Spleen (tissue), 11 donors: Measurements from ENCODE around the gene MTMR6. TPM values are rescaled to one million over a fixed set of nuclear protein-coding genes. Genes with fewer than 3 reads are reported as not detected.
A peak's percentile ranks its signal among the peaks of the same experiment; 100 is the strongest.

Experiments
- DNase-seq: peaks from one replicate; pipeline ENCODE4 v3.0.0-alpha.2; 2020
- H3K27ac ChIP-seq, 8 donors: fragments of 200-600 bp; sonication (generic) in 7 of 8; 1 replicate in 4 of 8; 2 replicates in 4 of 8; pipeline versions ENCODE4 v1.5.0 to v1.8.0; 2016 to 2021; ENCODE audit warnings: inconsistent platforms in 4 of 8, mild to moderate bottlenecking in 4 of 8, moderate library complexity in 1 of 8
- H3K27me3 ChIP-seq, 7 donors: fragments of 200-600 bp; sonication (generic) in 6 of 7; replicated peaks in 1 of 7; 1 replicate in 4 of 7; 2 replicates in 3 of 7; pipeline versions ENCODE4 v1.5.0 to v1.8.0; 2016 to 2021; ENCODE audit warnings: inconsistent platforms in 3 of 7, mild to moderate bottlenecking in 1 of 7
- H3K36me3 ChIP-seq, 6 donors: fragments of 200-600 bp; sonication (generic) in 5 of 6; 1 replicate in 4 of 6; 2 replicates in 2 of 6; pipeline versions ENCODE4 v1.5.0 to v1.8.0; 2016 to 2021; ENCODE audit warnings: inconsistent platforms in 2 of 6
- H3K4me1 ChIP-seq, 6 donors: fragments of 200-600 bp; sonication (generic) in 5 of 6; 1 replicate in 3 of 6; 2 replicates in 3 of 6; pipeline versions ENCODE4 v1.5.0 to v1.8.0; 2016 to 2021; ENCODE audit warnings: inconsistent platforms in 3 of 6
- H3K4me3 ChIP-seq, 8 donors: fragments of 200-600 bp; sonication (generic) in 7 of 8; 1 replicate in 4 of 8; 2 replicates in 4 of 8; pipeline versions ENCODE4 v1.5.0 to v1.8.0; 2016 to 2021; ENCODE audit warnings: inconsistent platforms in 4 of 8, mild to moderate bottlenecking in 4 of 8, moderate library complexity in 2 of 8
- H3K9me3 ChIP-seq, 8 donors: fragments of 200-600 bp; sonication (generic) in 7 of 8; 1 replicate in 4 of 8; 2 replicates in 4 of 8; pipeline versions ENCODE4 v1.5.0 to v1.8.0; 2016 to 2021; ENCODE audit warnings: inconsistent platforms in 4 of 8
- POLR2A ChIP-seq, 3 donors: fragments of 450-650 bp; IDR thresholded peaks; one replicate each; pipeline ENCODE4 v1.5.1; 2017; ENCODE audit warnings: antibody characterized with exemption in 3 of 3, mild to moderate bottlenecking in 1 of 3
- POLR2AphosphoS5 ChIP-seq, 3 donors: sonication (generic); formaldehyde crosslinking; IDR thresholded peaks; one replicate each; pipeline ENCODE4 v1.5.1; 2017; ENCODE audit warnings: antibody characterized with exemption in 3 of 3
- WGBS, 5 donors: extraction: QIAGEN DNeasy Blood & Tissue Kit in 3 of 5; methylation state at CpG; one replicate each; pipeline versions ENCODE4 v1.1.5 to v1.1.7; 2013 to 2018; 5-methylcytosine and 5-hydroxymethylcytosine counted together
- intact Hi-C: fragments of 100-400 bp; cut with DNase I; formaldehyde crosslinking; loops from one replicate; pipeline ENCODE4 v1.15.0; 2023; ENCODE audit warnings: low total_unique reads
- polyA plus RNA-seq, 3 donors: library from polyadenylated mRNA; stranded (reverse); fragments of 200-250 nt; gene quantifications; one replicate each; pipeline ENCODE4 v1.2.1, GENCODE V29; 2013
- total RNA-seq, 7 donors: library from RNA; depleted of rRNA in 3 of 7; stranded (reverse); fragments of >200 nt in 3 of 7; fragmentation: NEBNext Ultra II Directional in 4 of 7; extraction: Animal tissue kit (Norgen Biotek cat#: 25700) in 4 of 7; gene quantifications; one replicate each; pipeline versions ENCODE4 v1.1.0 to v1.2.1, GENCODE V29; 2016 to 2021
- TF ChIP-seq, protein P1 (sequence below), 11 experiments: fragments of 200-600 bp in 7 of 11; fragments of 450-650 bp in 4 of 11; sonication (generic) in 4 of 11; IDR thresholded peaks in 8 of 11; conservative IDR thresholded peaks in 3 of 11; 1 replicate in 7 of 11; 2 replicates in 4 of 11; pipeline versions ENCODE4 v1.4.0 to v1.8.0; 2016 to 2021; ENCODE audit warnings: antibody characterized with exemption in 11 of 11, inconsistent platforms in 4 of 11, mild to moderate bottlenecking in 1 of 11
- donor health status: healthy with polysubstance abuse.
- donor health status: DM: no; HTN: no; CAD: no; lungs with moderate emphysema.
- donor health status: DM: no; HTN: no; CAD: no.
- donor health status: Bipolar disorder and iron deficiency.
- donor health status: healthy.
- donor health status: DM: no; HTN: no; CAD: no.
- donor health status: DM: yes; HTN: yes; CAD: no.

Gene MTMR6
- total and polyA plus RNA-seq, 10 donors: 5.4 to 28.3 (median 19.1) TPM

DNA sequence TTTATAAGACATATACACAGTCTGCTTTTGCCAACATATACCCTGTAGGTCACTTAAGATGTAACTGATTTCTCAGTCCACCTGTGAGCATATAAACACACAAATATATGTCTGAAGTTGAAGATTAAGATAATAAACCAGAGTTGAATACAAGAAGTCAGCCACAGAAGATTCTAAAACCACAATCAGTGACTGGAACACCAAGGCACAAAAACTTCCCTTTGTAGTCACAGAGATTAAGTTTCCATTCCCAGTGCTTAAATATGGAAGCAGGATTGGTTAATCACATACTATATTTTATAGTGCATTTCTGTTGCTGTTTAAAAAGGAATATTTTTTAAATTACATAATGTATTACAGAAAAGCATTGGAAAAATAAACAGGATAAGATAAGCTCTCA lies 39.9 kb downstream of the MTMR6 start:
- intact Hi-C loops: no loop called here
- TF ChIP-seq, protein P1, sequence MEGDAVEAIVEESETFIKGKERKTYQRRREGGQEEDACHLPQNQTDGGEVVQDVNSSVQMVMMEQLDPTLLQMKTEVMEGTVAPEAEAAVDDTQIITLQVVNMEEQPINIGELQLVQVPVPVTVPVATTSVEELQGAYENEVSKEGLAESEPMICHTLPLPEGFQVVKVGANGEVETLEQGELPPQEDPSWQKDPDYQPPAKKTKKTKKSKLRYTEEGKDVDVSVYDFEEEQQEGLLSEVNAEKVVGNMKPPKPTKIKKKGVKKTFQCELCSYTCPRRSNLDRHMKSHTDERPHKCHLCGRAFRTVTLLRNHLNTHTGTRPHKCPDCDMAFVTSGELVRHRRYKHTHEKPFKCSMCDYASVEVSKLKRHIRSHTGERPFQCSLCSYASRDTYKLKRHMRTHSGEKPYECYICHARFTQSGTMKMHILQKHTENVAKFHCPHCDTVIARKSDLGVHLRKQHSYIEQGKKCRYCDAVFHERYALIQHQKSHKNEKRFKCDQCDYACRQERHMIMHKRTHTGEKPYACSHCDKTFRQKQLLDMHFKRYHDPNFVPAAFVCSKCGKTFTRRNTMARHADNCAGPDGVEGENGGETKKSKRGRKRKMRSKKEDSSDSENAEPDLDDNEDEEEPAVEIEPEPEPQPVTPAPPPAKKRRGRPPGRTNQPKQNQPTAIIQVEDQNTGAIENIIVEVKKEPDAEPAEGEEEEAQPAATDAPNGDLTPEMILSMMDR (IDR thresholded peaks at IDR 0.05 in 8 of 11, conservative IDR thresholded peaks at IDR 0.05 in 3 of 11): no peak
- no peak for TF ChIP-seq POLR2AphosphoS5 (IDR thresholded peaks at IDR 0.05)
- TF ChIP-seq POLR2A (IDR thresholded peaks at IDR 0.05): no peak
- H3K27me3 ChIP-seq: no peaks in the 10 kb centered on the region
- H3K27ac ChIP-seq: peak overlapping the region in 1 of 8 donors; percentile 38
- DNase-seq: no peak
- peaks cover 0 to 3% (median 0%) of the 10 kb centered on the region in 8 donors for H3K9me3 ChIP-seq
- peaks cover 0 to 78% (median 19%) of the 10 kb centered on the region in 6 donors for H3K36me3 ChIP-seq
- H3K4me3 ChIP-seq: no peak overlapping the region
- H3K4me1 ChIP-seq: peaks cover 0 to 29% (median 16%) of the 10 kb centered on the region in 6 donors

DNA sequence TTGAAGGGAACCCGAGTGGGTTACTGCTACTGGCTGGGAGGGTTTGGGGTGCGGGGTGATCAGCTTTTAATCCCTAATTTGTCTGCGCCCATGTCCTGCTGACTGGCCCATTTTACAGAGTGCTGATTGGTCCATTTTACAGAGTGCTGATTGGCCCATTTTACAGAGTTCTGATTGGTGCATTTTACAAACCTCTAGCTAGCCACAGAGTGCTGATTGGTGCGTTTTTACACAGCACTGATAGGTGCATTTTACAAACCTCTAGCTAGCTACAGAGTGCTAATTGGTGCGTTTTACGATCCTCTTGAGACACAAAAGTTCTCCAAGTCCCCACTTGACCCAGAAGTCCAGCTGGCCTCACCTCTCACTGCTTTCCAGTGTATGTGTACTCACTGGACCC lies 43.2 kb downstream of the MTMR6 start:
- peaks cover 0 to 45% (median 6%) of the 10 kb centered on the region in 6 donors for H3K36me3 ChIP-seq
- intact Hi-C loops: no loop called here
- TF ChIP-seq POLR2AphosphoS5 (IDR thresholded peaks at IDR 0.05): no peak
- no peak for TF ChIP-seq POLR2A (IDR thresholded peaks at IDR 0.05)
- TF ChIP-seq, protein P1 (IDR thresholded peaks at IDR 0.05 in 8 of 11, conservative IDR thresholded peaks at IDR 0.05 in 3 of 11): no peak
- no peak overlapping the region for H3K4me3 ChIP-seq
- WGBS, 5 donors: 96 to 100% (median 98%) methylated on average over 6 of the region's 6 CpGs
- DNase-seq: no peak
- no peak overlapping the region for H3K27ac ChIP-seq
- H3K27me3 ChIP-seq: no peaks in the 10 kb centered on the region
- peaks cover 0 to 26% (median 15%) of the 10 kb centered on the region in 6 donors for H3K4me1 ChIP-seq
- H3K9me3 ChIP-seq: peaks cover 0 to 3% (median 0%) of the 10 kb centered on the region in 8 donors

DNA sequence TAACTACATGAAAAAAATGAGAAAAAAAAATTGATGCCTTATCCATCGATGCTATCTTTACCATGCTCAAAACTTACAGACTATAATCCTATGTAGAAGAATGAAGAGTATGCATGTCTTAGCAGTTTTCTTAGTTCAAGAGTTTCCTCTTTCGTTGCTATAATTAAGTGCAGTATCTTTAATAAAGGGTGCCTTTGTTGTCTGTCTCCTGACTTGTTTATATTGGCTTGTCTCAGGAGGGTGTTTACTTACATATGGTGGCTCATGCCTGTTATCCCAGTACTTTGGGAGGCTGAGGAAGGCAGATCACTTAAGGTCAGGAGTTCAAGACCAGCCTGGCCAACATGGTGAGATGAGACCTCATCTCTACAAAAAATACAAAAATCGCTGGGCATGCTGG lies 44.3 kb downstream of the MTMR6 start:
- Histone ChIP-seq H3K27me3 (no peaks in the 10 kb centered on the region), H3K4me3 (no peak overlapping the region), H3K27ac (no peak overlapping the region), H3K9me3 (peaks cover 0 to 3% (median 0%) of the 10 kb centered on the region in 8 donors), H3K4me1 (peaks cover 0 to 14% (median 7%) of the 10 kb centered on the region in 6 donors), H3K36me3 (peaks cover 0 to 39% (median 4%) of the 10 kb centered on the region in 6 donors)
- intact Hi-C loops: no loop called here
- DNase-seq: no peak
- WGBS, 5 donors: 88 to 94% (median 93%) methylated on average over 3 of the region's 3 CpGs
- TF ChIP-seq POLR2A (IDR thresholded peaks at IDR 0.05): no peak
- no peak for TF ChIP-seq POLR2AphosphoS5 (IDR thresholded peaks at IDR 0.05)
- TF ChIP-seq, protein P1 (IDR thresholded peaks at IDR 0.05 in 8 of 11, conservative IDR thresholded peaks at IDR 0.05 in 3 of 11): no peak

DNA sequence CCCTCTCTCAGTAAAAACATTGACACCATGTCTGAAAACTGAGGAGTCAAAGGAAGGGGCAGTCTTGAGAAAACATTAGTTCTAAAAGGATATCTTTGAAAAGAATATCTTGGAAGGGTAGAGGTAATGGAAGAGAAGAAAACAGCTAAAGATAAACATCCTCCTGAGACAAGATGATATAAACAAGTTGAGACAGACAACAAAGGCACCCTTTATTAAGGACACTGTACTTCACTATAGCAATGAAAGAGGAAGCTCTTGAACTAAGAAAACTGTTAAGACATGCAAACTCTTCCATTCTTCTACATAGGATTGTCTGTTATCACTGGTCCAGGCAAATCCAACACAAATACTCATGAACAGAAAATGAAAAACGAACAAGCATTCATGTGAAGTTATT lies 46.3 kb downstream of the MTMR6 start:
- Histone ChIP-seq H3K4me3 (no peak overlapping the region), H3K9me3 (peaks cover 0 to 3% (median 0%) of the 10 kb centered on the region in 8 donors), H3K27me3 (no peaks in the 10 kb centered on the region), H3K27ac (no peak overlapping the region), H3K4me1 (peaks cover 0 to 6% (median 0%) of the 10 kb centered on the region in 6 donors), H3K36me3 (peaks cover 0 to 29% (median 4%) of the 10 kb centered on the region in 6 donors)
- intact Hi-C loops: no loop called here
- WGBS, 5 donors: 0% methylated on average over 1 of the region's 1 CpG
- DNase-seq: no peak
- TF ChIP-seq POLR2A (IDR thresholded peaks at IDR 0.05) (no peak), POLR2AphosphoS5 (IDR thresholded peaks at IDR 0.05) (no peak)
- TF ChIP-seq, protein P1 (IDR thresholded peaks at IDR 0.05 in 8 of 11, conservative IDR thresholded peaks at IDR 0.05 in 3 of 11): no peak
